CD4-positive, alpha-beta T cell (primary cell): ENCODE measurements around the gene DTX3L. TPM values are rescaled to one million over a fixed set of nuclear protein-coding genes. Genes with fewer than 3 reads are reported as not detected.

Experiments used
- ATAC-seq: fragments of 200-7000 bp; cut with Tn5 transposase; one replicate; pipeline ENCODE4 v1.10.0; 2022; ENCODE audit warnings: mild to moderate bottlenecking; ENCODE audit not compliant: poor library complexity
- CTCF ChIA-PET: fragments of 350-600 bp; sonication (Branson Sonifier 250); formaldehyde crosslinking; loops from one replicate; lab custom pipeline; 2021; ENCODE audit warnings: antibody characterized with exemption, inconsistent platforms; lab: Charles Lee
- POLR2A ChIA-PET: fragments of 350-600 bp; sonication (Branson Sonifier 250); formaldehyde crosslinking; loops from one replicate; lab custom pipeline; 2021; ENCODE audit warnings: antibody characterized with exemption, inconsistent platforms; lab: Charles Lee
- DNase-seq, 14 experiments: peaks; one replicate each; pipeline ENCODE4 v3.0.0-alpha.2; 2013 to 2020; ENCODE audit warnings: mixed read lengths in 2 of 14
- H3K27ac ChIP-seq, 2 donors: one replicate each; pipeline versions ENCODE4 v1.5.1 to v1.7.0; 2013; ENCODE audit warnings: low read length in 2 of 2, low read depth in 1 of 2, mild to moderate bottlenecking in 1 of 2
- H3K27me3 ChIP-seq, 2 experiments: 1 replicate in 1 of 2; 2 replicates in 1 of 2; pipeline versions ENCODE4 v1.6.1 to v1.7.0; 2013; ENCODE audit warnings: low read length in 2 of 2, control low read depth in 1 of 2, mild to moderate bottlenecking in 1 of 2, moderate library complexity in 1 of 2; ENCODE audit not compliant: insufficient read depth in 2 of 2, control insufficient read depth in 1 of 2
- H3K36me3 ChIP-seq: one replicate; pipeline ENCODE4 v1.6.1; 2013; ENCODE audit warnings: low read length, control low read depth; ENCODE audit not compliant: insufficient read depth
- H3K4me1 ChIP-seq: one replicate; pipeline ENCODE4 v1.6.1; 2013; ENCODE audit warnings: low read length, control low read depth; ENCODE audit not compliant: insufficient read depth
- H3K4me3 ChIP-seq: one replicate; pipeline ENCODE4 v1.5.1; 2013; ENCODE audit warnings: mild to moderate bottlenecking, low read length, moderate library complexity
- H3K9me3 ChIP-seq, 2 experiments: 1 replicate in 1 of 2; 2 replicates in 1 of 2; pipeline versions ENCODE4 v1.6.1 to v1.7.0; 2013; ENCODE audit warnings: low read length in 2 of 2, mild to moderate bottlenecking in 2 of 2, control low read depth in 1 of 2, moderate library complexity in 1 of 2; ENCODE audit not compliant: control insufficient read depth in 1 of 2, insufficient read depth in 1 of 2
- H3K27ac Mint-ChIP-seq: one replicate; pipeline ENCODE4 v1.8.0; 2020; ENCODE audit warnings: mixed read lengths
- H3K27me3 Mint-ChIP-seq: one replicate; pipeline ENCODE4 v1.8.0; 2021; ENCODE audit warnings: mixed read lengths
- H3K36me3 Mint-ChIP-seq: one replicate; pipeline ENCODE4 v1.8.0; 2021; ENCODE audit warnings: low read depth, mixed read lengths
- H3K4me1 Mint-ChIP-seq: one replicate; pipeline ENCODE4 v1.8.0; 2021; ENCODE audit warnings: low read depth, mixed read lengths
- H3K4me3 Mint-ChIP-seq: one replicate; pipeline ENCODE4 v1.8.0; 2020; ENCODE audit warnings: mild to moderate bottlenecking, mixed read lengths
- H3K9me3 Mint-ChIP-seq: one replicate; pipeline ENCODE4 v1.8.0; 2020; ENCODE audit warnings: mixed read lengths
- intact Hi-C, 2 experiments: fragments of 100-400 bp; cut with DNase I in 1 of 2; cut with micrococcal nuclease in 1 of 2; formaldehyde crosslinking; loops; one replicate each; pipeline versions ENCODE4 v1.15.1 to v1.9.0; 2023 to 2025; cut with DNase I, micrococcal nuclease
- total RNA-seq, 174 experiments: library from RNA in 2 of 174; stranded (reverse) in 2 of 174; gene quantifications; one replicate each; pipeline ENCODE4 v1.2.3 and lab custom pipeline; 2021 to 2026
- TF ChIP-seq, protein P1 (sequence below): fragments of 200-600 bp; IDR thresholded peaks from one replicate; pipeline ENCODE4 v1.8.0; 2022; ENCODE audit warnings: antibody characterized with exemption, mild to moderate bottlenecking

DTX3L gene
- total RNA-seq, 2 experiments from 2014 or later: 15.4 to 18.6 TPM

DNA sequence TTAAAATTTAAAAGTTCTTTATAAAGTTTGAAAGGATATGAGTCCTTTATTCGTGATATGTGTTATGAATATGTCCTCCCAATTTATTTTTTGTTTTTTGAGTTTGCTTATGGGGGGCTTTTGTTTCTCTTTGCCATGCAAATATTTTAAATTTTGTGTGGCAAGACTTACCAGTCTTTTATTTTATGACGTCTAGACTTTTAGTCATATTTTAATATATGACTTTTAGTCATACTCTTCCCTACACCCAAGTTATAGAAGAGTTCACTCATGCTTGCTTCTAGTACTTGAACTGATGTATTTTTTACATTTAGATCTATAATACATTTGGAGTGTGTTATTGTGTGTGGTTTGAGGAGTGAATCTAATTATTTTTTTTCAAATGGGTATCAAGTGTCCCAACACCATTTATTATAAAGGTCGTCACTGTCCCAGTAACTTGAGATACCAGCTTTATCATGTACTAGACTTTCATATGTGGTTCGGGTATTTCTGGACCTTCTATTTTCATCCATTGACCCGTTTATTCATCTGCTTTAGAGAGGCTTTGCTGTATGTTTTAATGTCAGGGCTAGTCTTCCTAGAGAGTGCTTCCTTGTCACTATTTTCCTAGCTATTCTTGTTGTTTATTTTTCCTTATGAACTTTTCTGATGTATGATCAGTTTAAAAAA lies 14.1 kb downstream of the DTX3L start:
- peak overlapping the region; percentile 86 for H3K27ac Mint-ChIP-seq
- peak overlapping the region; percentile 81 for H3K4me3 ChIP-seq
- H3K4me1 ChIP-seq: peaks cover 23% of the 10 kb centered on the region
- no peaks in the 10 kb centered on the region for H3K27me3 Mint-ChIP-seq
- ChIA-PET CTCF (interaction anchor here (1.0 to 1.3 kb wide), 2 partner anchors 10 to 101 kb away, joined by 3 to 6 read pairs; no protein-coding TSS in a partner anchor), POLR2A (interaction anchor here (0.7 to 3.3 kb wide), 12 partner anchors 7 to 216 kb away, joined by 3 to 28 read pairs (median 4); partner anchors contain the start of genes DTX3L, HSPBAP1, KPNA1 and PARP14)
- no peaks in the 10 kb centered on the region for H3K27me3 ChIP-seq
- DNase-seq (no peak), ATAC-seq (no peak)
- peaks cover 66% of the 10 kb centered on the region for H3K4me1 Mint-ChIP-seq
- intact Hi-C loops: loop anchor here (2.0 to 5.0 kb wide), 2 partner anchors 13 to 214 kb away; partner anchors contain the start of genes DTX3L (in 1 of the 2), HSPBAP1 (in 1 of the 2) and PARP9 (in 1 of the 2)
- TF ChIP-seq, protein P1, sequence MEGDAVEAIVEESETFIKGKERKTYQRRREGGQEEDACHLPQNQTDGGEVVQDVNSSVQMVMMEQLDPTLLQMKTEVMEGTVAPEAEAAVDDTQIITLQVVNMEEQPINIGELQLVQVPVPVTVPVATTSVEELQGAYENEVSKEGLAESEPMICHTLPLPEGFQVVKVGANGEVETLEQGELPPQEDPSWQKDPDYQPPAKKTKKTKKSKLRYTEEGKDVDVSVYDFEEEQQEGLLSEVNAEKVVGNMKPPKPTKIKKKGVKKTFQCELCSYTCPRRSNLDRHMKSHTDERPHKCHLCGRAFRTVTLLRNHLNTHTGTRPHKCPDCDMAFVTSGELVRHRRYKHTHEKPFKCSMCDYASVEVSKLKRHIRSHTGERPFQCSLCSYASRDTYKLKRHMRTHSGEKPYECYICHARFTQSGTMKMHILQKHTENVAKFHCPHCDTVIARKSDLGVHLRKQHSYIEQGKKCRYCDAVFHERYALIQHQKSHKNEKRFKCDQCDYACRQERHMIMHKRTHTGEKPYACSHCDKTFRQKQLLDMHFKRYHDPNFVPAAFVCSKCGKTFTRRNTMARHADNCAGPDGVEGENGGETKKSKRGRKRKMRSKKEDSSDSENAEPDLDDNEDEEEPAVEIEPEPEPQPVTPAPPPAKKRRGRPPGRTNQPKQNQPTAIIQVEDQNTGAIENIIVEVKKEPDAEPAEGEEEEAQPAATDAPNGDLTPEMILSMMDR: no peak
- peaks cover 12% of the 10 kb centered on the region for H3K36me3 ChIP-seq
- H3K4me3 Mint-ChIP-seq: peak overlapping the region; percentile 99
- peak overlapping the region; percentile 53 to 65 for H3K27ac ChIP-seq
- peaks cover 8 to 18% of the 10 kb centered on the region in 2 experiments for H3K9me3 ChIP-seq
- H3K36me3 Mint-ChIP-seq: peaks cover 63% of the 10 kb centered on the region
- H3K9me3 Mint-ChIP-seq: peaks cover 5% of the 10 kb centered on the region

DNA sequence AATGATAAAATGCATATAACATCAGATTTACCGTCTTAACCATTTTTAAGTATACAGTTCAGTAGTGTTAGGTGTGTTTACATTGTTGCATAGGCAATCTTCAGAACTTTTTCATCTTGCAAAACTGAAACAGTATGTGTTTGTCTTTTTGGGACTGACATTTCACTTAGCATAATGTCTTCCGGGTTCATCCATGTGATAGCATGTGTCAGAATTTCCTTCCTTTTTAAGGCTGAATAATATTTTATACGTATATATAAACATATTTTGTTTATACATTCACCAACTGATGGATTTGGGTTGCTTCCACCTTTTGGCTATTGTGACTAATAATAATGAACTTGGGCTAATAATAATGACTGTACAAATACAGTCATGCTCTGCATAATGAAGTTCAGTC lies 16.3 kb downstream of the DTX3L start:
- H3K4me3 Mint-ChIP-seq: no peak overlapping the region
- H3K27ac Mint-ChIP-seq: no peak overlapping the region
- ATAC-seq: no peak
- Histone ChIP-seq H3K9me3 (peaks cover 8 to 26% of the 10 kb centered on the region in 2 experiments), H3K27ac (no peak overlapping the region), H3K36me3 (peaks cover 11% of the 10 kb centered on the region), H3K4me3 (no peak overlapping the region), H3K27me3 (no peaks in the 10 kb centered on the region), H3K4me1 (peaks cover 16% of the 10 kb centered on the region)
- TF ChIP-seq, protein P1: no peak
- H3K9me3 Mint-ChIP-seq: peaks cover 11% of the 10 kb centered on the region
- ChIA-PET POLR2A (no interaction called here), CTCF (no interaction called here)
- H3K4me1 Mint-ChIP-seq: peaks cover 62% of the 10 kb centered on the region
- H3K36me3 Mint-ChIP-seq: peaks cover 74% of the 10 kb centered on the region
- intact Hi-C loops: loop anchor here in 1 of 2 experiments (10.0 kb wide), 1 partner anchor 856 kb away; no protein-coding TSS in a partner anchor
- DNase-seq: no peak
- no peaks in the 10 kb centered on the region for H3K27me3 Mint-ChIP-seq

DNA sequence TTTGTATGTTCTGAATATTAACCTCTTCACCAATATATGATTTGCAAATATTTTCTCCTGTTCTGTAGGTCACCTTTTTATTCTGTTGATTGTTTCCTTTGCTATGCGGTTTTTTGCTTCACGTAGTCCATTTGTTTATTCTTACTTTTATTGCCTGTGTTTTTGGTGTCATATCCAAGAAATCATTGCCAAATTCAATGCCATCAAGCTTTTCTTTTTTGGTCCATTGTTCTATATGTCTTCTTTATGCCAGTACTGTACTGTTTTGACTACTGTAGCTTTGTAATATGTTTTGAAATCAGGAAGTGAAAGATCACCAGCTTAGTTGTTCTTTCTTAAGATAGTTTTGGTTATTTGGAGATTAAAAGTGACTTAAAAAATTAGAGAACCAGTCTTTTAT lies 17.5 kb downstream of the DTX3L start:
- Mint-ChIP-seq H3K4me3 (no peak overlapping the region), H3K27ac (no peak overlapping the region), H3K9me3 (peaks cover 11% of the 10 kb centered on the region), H3K27me3 (no peaks in the 10 kb centered on the region), H3K36me3 (peaks cover 79% of the 10 kb centered on the region), H3K4me1 (peaks cover 63% of the 10 kb centered on the region)
- no peak for DNase-seq
- no peak overlapping the region for H3K27ac ChIP-seq
- TF ChIP-seq, protein P1: no peak
- ATAC-seq: no peak
- peaks cover 8 to 26% of the 10 kb centered on the region in 2 experiments for H3K9me3 ChIP-seq
- H3K36me3 ChIP-seq: peaks cover 11% of the 10 kb centered on the region
- ChIA-PET CTCF (interaction anchor here (0.7 to 1.7 kb wide), 3 partner anchors 20 to 98 kb away, joined by 3 to 4 read pairs (median 3); no protein-coding TSS in a partner anchor), POLR2A (interaction anchor here (1.5 kb wide), 1 partner anchor 98 kb away, joined by 4 read pairs; no protein-coding TSS in a partner anchor)
- no peaks in the 10 kb centered on the region for H3K27me3 ChIP-seq
- H3K4me3 ChIP-seq: no peak overlapping the region
- intact Hi-C loops: loop anchor here in 1 of 2 experiments (10.0 kb wide), 1 partner anchor 857 kb away; no protein-coding TSS in a partner anchor
- peaks cover 10% of the 10 kb centered on the region for H3K4me1 ChIP-seq
